GM18873 (cell line): ENCODE results near the gene TJP1.
"Not testable (repeated sequence)": the region's sequence is repeated elsewhere in the genome, so short reads cannot be mapped to it uniquely, and the experiment has no call there.

Experiments
- ATAC-seq: cut with Tn5 transposase; IDR thresholded peaks from one replicate; pipeline ENCODE4 v1.9.1; 2021; ENCODE audit warnings: mild to moderate bottlenecking, moderate library complexity, moderate number of reproducible peaks; ENCODE audit not compliant: unreplicated experiment, low FRiP score

Gene TJP1

DNA sequence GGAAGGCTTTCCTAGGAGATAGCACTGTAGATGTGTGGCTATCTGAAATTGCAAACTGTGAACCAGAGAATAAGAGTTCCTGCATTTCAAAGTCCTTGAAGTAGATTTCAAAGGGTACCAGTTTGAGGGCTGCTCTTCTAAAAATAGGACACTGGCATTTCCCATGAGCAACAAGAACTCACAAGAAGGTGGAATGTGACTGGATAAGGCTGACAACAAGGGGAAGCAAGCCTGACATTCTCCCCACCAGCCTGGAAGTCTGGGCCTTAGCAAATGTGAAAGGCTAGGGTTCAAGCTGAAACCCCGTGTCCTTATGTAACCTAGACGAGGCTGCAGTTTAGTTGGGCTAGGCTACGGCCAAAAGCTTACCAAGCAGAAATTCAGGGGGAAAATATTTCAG lies 18.7 kb upstream of the TJP1 start:
- no peak for ATAC-seq

- no peak for ATAC-seq
Measured at GRCh38 chr15:29840054-29840453, 17.8 kb upstream of the TJP1 start.

GRCh38 chr15:29838352-29839010 lies 16.2 kb upstream of the TJP1 start:
- no peak for ATAC-seq

DNA sequence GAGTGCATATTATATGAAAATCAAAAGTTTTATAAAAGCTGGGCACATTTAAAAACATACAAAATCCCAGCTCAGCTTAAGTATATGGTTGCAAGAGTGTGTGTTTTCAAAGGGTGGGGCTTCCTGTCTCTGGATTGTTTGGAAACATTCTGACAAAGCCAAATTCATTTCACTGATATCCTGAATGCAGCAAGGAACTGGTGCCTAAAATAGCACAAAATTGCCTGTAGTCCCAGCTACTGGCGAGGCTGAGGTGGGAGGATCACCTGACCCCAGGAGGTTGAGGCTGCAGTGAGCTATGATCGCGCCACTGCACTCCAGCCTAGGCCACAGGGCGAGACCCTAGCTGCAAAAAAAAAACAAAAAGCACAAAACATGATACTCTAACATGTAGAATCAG lies 13.0 kb upstream of the TJP1 start:
- no peak for ATAC-seq

GRCh38 chr15:29832709-29833108 lies 10.4 kb upstream of the TJP1 start:
- ATAC-seq = no peak

- no peak for ATAC-seq
Measured at GRCh38 chr15:29826908-29827820, 4.9 kb upstream of the TJP1 start.

- ATAC-seq = no peak
Measured at GRCh38 chr15:29825227-29825626, 3.0 kb upstream of the TJP1 start.

GRCh38 chr15:29822684-29823459 lies 604 bp upstream of the TJP1 start:
- no peak for ATAC-seq

DNA sequence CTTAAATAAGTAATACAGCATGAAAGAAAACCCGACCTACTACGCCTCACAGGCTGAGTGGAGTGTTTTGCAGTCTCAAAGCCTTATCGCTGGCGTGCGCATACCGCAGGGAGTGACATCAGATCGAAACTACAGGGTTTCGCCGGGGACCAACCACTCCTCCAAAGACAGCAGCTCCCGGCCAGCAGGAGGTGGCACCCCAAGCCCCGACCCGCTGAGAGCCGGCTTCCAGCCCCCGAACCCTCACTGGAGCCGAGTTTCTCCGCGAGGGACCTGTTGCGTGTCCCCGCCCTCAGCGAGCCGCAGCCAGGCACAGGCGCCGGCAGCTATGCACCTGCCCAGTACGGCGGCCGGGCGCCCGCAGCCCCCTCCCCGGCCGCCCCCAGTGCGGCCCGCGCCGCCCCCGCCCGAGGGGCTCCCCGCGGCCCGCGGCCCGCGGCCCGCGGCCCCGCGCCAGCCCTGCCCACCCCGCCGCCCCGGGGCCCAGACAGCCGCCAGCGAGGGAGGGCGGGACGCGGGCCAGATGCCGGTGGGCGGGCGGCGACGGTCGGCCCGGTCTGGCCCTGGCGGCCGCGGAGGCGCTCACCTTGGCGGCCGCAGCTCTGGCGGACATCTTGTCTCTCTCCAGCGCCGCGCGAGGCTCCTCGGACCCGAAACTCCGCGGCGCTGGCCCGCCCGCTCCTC lies 710 bp downstream of the TJP1 start:
- ATAC-seq = no peak

DNA sequence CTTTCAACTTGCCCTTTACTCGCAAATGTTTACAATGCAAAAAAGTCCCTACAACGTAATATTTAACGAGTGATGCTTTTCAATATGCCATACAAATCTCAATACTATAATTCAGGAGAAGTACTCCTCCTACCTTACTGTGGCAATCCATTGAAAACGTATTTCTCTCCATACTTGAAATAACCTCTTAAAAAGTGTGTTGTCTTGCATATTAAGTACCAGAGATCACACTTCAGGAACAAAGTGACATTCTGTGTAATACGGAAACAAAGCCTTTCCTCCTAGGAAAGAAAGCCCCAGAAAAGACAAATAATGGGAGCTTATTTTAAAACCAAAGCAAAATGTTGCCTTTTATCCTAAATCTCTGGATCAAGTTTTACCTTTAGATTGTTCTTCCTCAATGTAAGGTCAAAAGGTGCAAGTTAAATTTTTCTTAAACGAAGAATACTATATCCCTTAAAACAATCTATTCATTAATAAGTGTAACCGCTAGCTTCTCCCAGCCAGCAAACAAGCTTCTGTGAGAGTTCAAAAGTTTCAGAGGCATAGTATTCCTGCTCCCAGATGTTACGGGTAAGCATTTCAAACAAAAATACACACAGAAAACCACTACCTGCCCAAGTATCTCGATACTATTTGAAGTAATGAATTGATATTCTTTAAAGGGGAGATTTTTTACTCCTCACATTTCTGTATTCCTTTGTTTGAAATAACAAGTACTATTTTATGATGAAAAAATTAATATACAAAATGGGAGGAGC lies 1.7 kb downstream of the TJP1 start:
- ATAC-seq = no peak

GRCh38 chr15:29819979-29820378 lies 2.3 kb downstream of the TJP1 start:
- ATAC-seq = no peak

DNA sequence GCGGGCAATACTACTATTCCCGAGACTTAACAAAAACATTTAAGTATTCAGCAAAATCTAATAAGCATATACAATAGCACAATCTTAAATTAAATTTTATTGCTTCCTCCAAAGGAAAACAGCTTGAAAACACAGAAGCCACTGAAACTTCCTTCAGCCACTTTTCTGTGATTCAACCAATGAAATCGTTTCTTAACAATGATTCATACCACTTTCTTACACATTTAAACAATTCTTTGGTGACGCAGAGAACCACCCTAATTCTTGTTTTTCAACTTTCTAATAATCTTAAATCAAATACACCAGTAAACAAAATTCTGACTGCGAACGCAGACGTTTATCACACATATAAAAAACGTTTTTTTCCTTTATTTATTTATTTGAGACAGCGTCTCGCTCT lies 4.1 kb downstream of the TJP1 start:
- no peak for ATAC-seq

DNA sequence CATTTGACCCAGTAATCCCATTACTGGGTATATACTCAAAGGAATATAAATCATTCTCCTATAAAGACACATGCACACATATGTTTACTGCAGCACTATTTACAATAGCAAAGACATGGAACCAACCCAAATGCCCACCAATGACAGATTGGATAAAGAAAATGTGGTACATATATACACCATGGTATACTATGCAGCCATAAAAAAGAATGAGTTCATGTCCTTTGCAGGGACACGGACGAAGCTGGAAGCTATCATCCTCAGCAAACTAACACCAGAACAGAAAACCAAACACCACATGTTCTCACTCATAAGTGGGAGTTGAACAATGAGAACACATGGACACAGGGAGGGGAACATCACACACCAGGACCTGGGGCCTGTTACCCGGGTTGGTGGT lies 4.8 kb downstream of the TJP1 start:
- ATAC-seq = not testable (repeated sequence)

- ATAC-seq = no peak
Measured at GRCh38 chr15:29815000-29815710, 7.1 kb downstream of the TJP1 start.

DNA sequence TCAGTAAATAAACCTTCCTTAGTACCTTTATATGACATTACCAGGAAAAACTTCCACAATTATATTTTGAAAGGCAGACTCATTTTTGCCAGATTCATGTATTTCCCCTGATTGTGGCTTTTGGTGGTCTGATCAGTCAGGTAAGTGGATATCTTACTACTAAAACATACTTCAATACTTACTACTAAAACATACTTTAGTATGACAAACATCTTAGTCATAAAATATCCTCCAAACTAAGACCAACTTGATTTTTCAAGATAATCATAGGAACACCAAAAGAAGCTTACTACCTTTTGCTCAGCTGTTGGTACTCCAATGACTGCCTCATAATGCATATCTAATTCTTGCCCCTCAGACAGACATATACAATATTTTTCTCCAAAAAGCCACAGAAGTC lies 9.3 kb downstream of the TJP1 start:
- no peak for ATAC-seq

GRCh38 chr15:29812384-29812694 lies 9.9 kb downstream of the TJP1 start:
- ATAC-seq = no peak

- no peak for ATAC-seq
Measured at GRCh38 chr15:29811691-29812383, 10.4 kb downstream of the TJP1 start.

- ATAC-seq = no peak
Measured at GRCh38 chr15:29805708-29806104, 16.6 kb downstream of the TJP1 start.
